K562 (cell line): ENCODE results near the gene UBA3. TPM values are rescaled to one million over a fixed set of nuclear protein-coding genes. Genes with fewer than 3 reads are reported as not detected.

Source experiments
- ATAC-seq: fragments of 200-7000 bp; cut with Tn5 transposase; 3 replicates; pipeline ENCODE4 v1.9.1; 2020; ENCODE audit warnings: moderate library complexity
- BruUV-seq: library from RNA; stranded (reverse); fragments of 400-500 nt; replicated peaks from 2 replicates; lab custom pipeline; 2021; lab: Mats Ljungman, UMichigan
- CTCF ChIA-PET: fragments of 300-600 bp; formaldehyde crosslinking; extraction: SDS; loops from one replicate; lab custom pipeline; 2021; ENCODE audit warnings: low intra/inter-chr PET ratio; lab: Yijun Ruan, JAX
- POLR2A ChIA-PET: fragments of 300-600, 350-650 bp; sonication (Branson Sonifier 250); formaldehyde crosslinking; extraction: SDS; loops from one replicate; lab custom pipeline; 2021; ENCODE audit warnings: antibody characterized with exemption, inconsistent platforms; lab: Yijun Ruan, JAX
- DNase-seq, 4 experiments: peaks; one replicate each; pipeline versions ENCODE4 v3.0.0 to v3.0.0-alpha.2; 2011 to 2018; ENCODE audit warnings: low spot score in 3 of 4, mixed read lengths in 3 of 4; ENCODE audit errors: extremely low read depth in 1 of 4
- FAIRE-seq: peaks from 2 replicates; lab custom pipeline; 2011; peaks lifted over from hg19 to GRCh38; lab: Jason Lieb, UNC
- H2AFZ ChIP-seq: 2 replicates; pipeline ENCODE4 v1.6.0; 2011; ENCODE audit warnings: low read depth, low read length, control low read depth, inconsistent platforms
- H3K27ac ChIP-seq: fragments of 200-600 bp; 3 replicates; pipeline ENCODE4 v1.8.0; 2011; ENCODE audit warnings: low read depth, mild to moderate bottlenecking, control low read depth, inconsistent platforms, low read length, moderate library complexity, mixed read lengths; ENCODE audit errors: extremely low read depth
- H3K27me3 ChIP-seq, 2 experiments: fragments of 300-600 bp in 1 of 2; 2 replicates in 1 of 2; 3 replicates in 1 of 2; pipeline versions ENCODE4 v1.6.0 to v1.8.0; 2011; ENCODE audit warnings: inconsistent platforms in 2 of 2, low read length in 2 of 2, mild to moderate bottlenecking in 1 of 2, mixed read lengths in 1 of 2, moderate library complexity in 1 of 2; ENCODE audit not compliant: control insufficient read depth in 2 of 2, insufficient read depth in 2 of 2
- H3K36me3 ChIP-seq: fragments of 300-600 bp; 3 replicates; pipeline ENCODE4 v1.8.0; 2011; ENCODE audit warnings: mild to moderate bottlenecking, low read length, inconsistent platforms; ENCODE audit not compliant: control insufficient read depth, insufficient read depth
- H3K4me1 ChIP-seq, 2 experiments: fragments of 200-600 bp in 1 of 2; replicated peaks in 1 of 2; 2 replicates in 1 of 2; 3 replicates in 1 of 2; pipeline versions ENCODE4 v1.5.1 to v1.8.0; 2011; ENCODE audit warnings: inconsistent platforms in 2 of 2, low read length in 2 of 2, mild to moderate bottlenecking in 1 of 2, mixed read lengths in 1 of 2, moderate library complexity in 1 of 2; ENCODE audit not compliant: control insufficient read depth in 2 of 2, insufficient read depth in 2 of 2
- H3K4me2 ChIP-seq: 2 replicates; pipeline ENCODE4 v1.6.1; 2011; ENCODE audit warnings: low read length, control low read depth, inconsistent platforms, mixed read lengths; ENCODE audit not compliant: insufficient read depth
- H3K4me3 ChIP-seq: fragments of 200-600 bp; sonication (generic), shearing (Covaris generic); 2 replicates; pipeline ENCODE4 v1.5.1; 2016; ENCODE audit warnings: control low read depth, inconsistent platforms
- H3K79me2 ChIP-seq: fragments of 200-600 bp; 3 replicates; pipeline ENCODE4 v1.8.0; 2011; ENCODE audit warnings: low read length, inconsistent platforms; ENCODE audit not compliant: control insufficient read depth, insufficient read depth
- H3K9ac ChIP-seq, 2 experiments: 2 replicates each; pipeline versions ENCODE4 v1.6.0 to v1.6.1; 2011; ENCODE audit warnings: low read depth in 2 of 2, low read length in 2 of 2, control low read depth in 1 of 2, inconsistent platforms in 1 of 2, mild to moderate bottlenecking in 1 of 2, mixed read lengths in 1 of 2; ENCODE audit not compliant: insufficient read depth in 1 of 2
- H3K9me1 ChIP-seq: one replicate; pipeline ENCODE4 v1.6.0; 2011; ENCODE audit warnings: inconsistent platforms, mild to moderate bottlenecking, low read length, moderate library complexity; ENCODE audit not compliant: control insufficient read depth, insufficient read depth
- H3K9me3 ChIP-seq: replicated peaks from 2 replicates; pipeline ENCODE4 v1.5.1; 2011; ENCODE audit warnings: low read depth, low read length, inconsistent platforms; ENCODE audit not compliant: control insufficient read depth, insufficient read depth
- H4K20me1 ChIP-seq: replicated peaks from 2 replicates; pipeline ENCODE4 v1.6.1; 2011; ENCODE audit warnings: low read length, inconsistent platforms, mixed read lengths; ENCODE audit not compliant: control insufficient read depth, insufficient read depth
- C11orf30 ChIP-seq: fragments of 450-650 bp; IDR thresholded peaks from 2 replicates; pipeline ENCODE4 v1.6.1; 2016; ENCODE audit warnings: low read depth, mild to moderate bottlenecking
- EP400 ChIP-seq: fragments of 450-650 bp; IDR thresholded peaks from 2 replicates; pipeline ENCODE4 v1.6.1; 2017; ENCODE audit warnings: antibody characterized with exemption, mild to moderate bottlenecking, moderate library complexity
- HNRNPLL ChIP-seq: fragments of 200-400 bp; formaldehyde crosslinking; IDR thresholded peaks from 2 replicates; pipeline ENCODE4 v1.6.1; 2017; ENCODE audit warnings: low read length, low read depth, mild to moderate bottlenecking; ENCODE audit not compliant: poor library complexity, severe bottlenecking
- MED1 ChIP-seq: sonication (generic); formaldehyde crosslinking; IDR thresholded peaks from 2 replicates; pipeline ENCODE4 v1.8.1; 2023; ENCODE audit warnings: missing genetic modification reagents, borderline replicate concordance
- MYC ChIP-seq, 2 experiments: fragments of 250-450 bp in 1 of 2; sonication (Bioruptor Pico) in 1 of 2; IDR thresholded peaks; 2 replicates each; pipeline versions ENCODE4 v1.5.1 to v1.6.1; 2012 to 2021; ENCODE audit warnings: low read depth in 2 of 2, borderline replicate concordance in 1 of 2, improper control_type of control experiment in 1 of 2, low read length in 1 of 2, mild to moderate bottlenecking in 1 of 2, moderate library complexity in 1 of 2
- PCBP2 ChIP-seq: fragments of 200-400 bp; formaldehyde crosslinking; IDR thresholded peaks from 2 replicates; pipeline ENCODE4 v1.6.1; 2018; ENCODE audit warnings: low read length, low read depth, mild to moderate bottlenecking, moderate library complexity; ENCODE audit not compliant: poor library complexity, severe bottlenecking
- PHB ChIP-seq: fragments of 250-450 bp; sonication (Bioruptor Pico); IDR thresholded peaks from 2 replicates; pipeline ENCODE4 v1.5.0; 2021
- PHF20 ChIP-seq: fragments of 450-650 bp; IDR thresholded peaks from 2 replicates; pipeline ENCODE4 v1.6.1; 2018; ENCODE audit not compliant: partially characterized antibody
- STAG1 ChIP-seq: sonication (generic); formaldehyde crosslinking; IDR thresholded peaks from 2 replicates; pipeline ENCODE4 v1.5.0; 2020; ENCODE audit warnings: missing genetic modification reagents, borderline replicate concordance
- ZNF696 ChIP-seq: fragments of 250-450 bp; sonication (Bioruptor Pico); conservative IDR thresholded peaks from 2 replicates; pipeline ENCODE4 v1.4.0; 2020; ENCODE audit warnings: mild to moderate bottlenecking, moderate library complexity
- ZNF77 ChIP-seq: fragments of 250-450 bp; sonication (Bioruptor Pico); IDR thresholded peaks from 2 replicates; pipeline ENCODE4 v1.5.0; 2020
- WGBS: fragments of 100-300 bp; shearing (Covaris generic); methylation state at CpG from one replicate; pipeline ENCODE4 v1.1.6; 2016; ENCODE audit warnings: low coverage, mixed read lengths; ENCODE audit not compliant: insufficient coverage; ENCODE audit errors: missing lambda C conversion rate; 5-methylcytosine and 5-hydroxymethylcytosine counted together
- in situ Hi-C: fragments of 300-500 bp; cut with MboI; formaldehyde crosslinking; loops from 4 replicates; pipeline ENCODE4 v1.15.0; 2018; ENCODE audit warnings: inconsistent platforms, mixed read lengths
- intact Hi-C: fragments of 100-400 bp; cut with micrococcal nuclease; formaldehyde crosslinking; loops from 2 replicates; pipeline ENCODE4 v1.14.2; 2022
- polyA plus RNA-seq, 8 experiments: library from polyadenylated mRNA; depleted of rRNA in 4 of 8; stranded (reverse) in 5 of 8; unstranded in 3 of 8; fragments of >200 nt; fragmentation: Nextera tagmentation in 2 of 8; fragmentation: Illumina TruSeq in 1 of 8; extraction: Ambion mirVana in 2 of 8; extraction: Trizol in 1 of 8; gene quantifications; 2 replicates each; pipeline versions ENCODE4 v1.2.1 to v1.2.3, GENCODE V29; 2011 to 2014; ENCODE audit warnings: inconsistent platforms in 1 of 8, missing spikeins in 1 of 8
- total RNA-seq, 7 experiments: library from RNA; depleted of rRNA in 6 of 7; stranded (reverse); fragments of >200 nt in 6 of 7; fragmentation: Illumina TruSeq in 2 of 7; extraction: Trizol in 2 of 7; gene quantifications; 2 replicates each; pipeline versions ENCODE4 v1.2.1 to v1.2.3, GENCODE V29; 2011 to 2021; ENCODE audit warnings: low replicate concordance in 1 of 7
- TF ChIP-seq, protein P1 (sequence below): fragments of 250-450 bp; sonication (Bioruptor Pico); IDR thresholded peaks from 2 replicates; pipeline ENCODE4 v1.9.0; 2021; ENCODE audit warnings: mild to moderate bottlenecking, inconsistent platforms
- TF ChIP-seq, protein P2 (sequence below): fragments of 250-450 bp; sonication (Bioruptor Pico); IDR thresholded peaks from 2 replicates; pipeline ENCODE4 v1.6.1; 2021; ENCODE audit warnings: mild to moderate bottlenecking

The UBA3 gene
- total and polyA plus RNA-seq, 9 of the 15 experiments (the other 6 are each of a cell fraction or from before 2014, with no cell fraction given): 23.2 to 80.0 (median 38.6) TPM

DNA sequence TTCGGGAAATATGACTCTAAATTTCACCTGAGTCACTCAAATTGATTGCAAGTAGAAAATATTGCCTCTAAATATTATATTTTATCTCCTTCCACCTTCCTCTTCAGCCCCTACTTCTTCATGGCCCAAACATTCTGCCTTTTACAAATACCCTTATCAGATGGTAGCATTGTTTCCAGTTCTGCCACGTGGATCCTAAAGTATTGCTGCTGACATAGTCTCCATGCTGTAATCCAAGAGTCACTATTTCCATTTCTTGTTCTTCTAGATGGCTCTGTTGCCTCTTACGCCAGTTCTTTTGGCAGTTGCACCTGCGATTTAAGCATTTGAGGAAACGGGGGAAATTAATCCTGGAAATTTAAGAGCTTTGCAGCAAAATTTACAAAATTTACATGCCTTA lies 28.6 kb upstream of the UBA3 start (continued):
- TF ChIP-seq MYC (IDR thresholded peaks at IDR 0.05; ENCODE audit: low read depth, low read length) (peak; percentile 83), MYC (CRISPR knock-in tag; IDR thresholded peaks at IDR 0.05; ENCODE audit: borderline replicate concordance, low read depth) (no peak), PCBP2 (no peak), STAG1 (CRISPR knock-in tag) (no peak), MED1 (CRISPR knock-in tag) (no peak), EP400 (peak; percentile 53), PHB (CRISPR knock-in tag) (no peak), PHF20 (no peak)
- TF ChIP-seq, protein P1, sequence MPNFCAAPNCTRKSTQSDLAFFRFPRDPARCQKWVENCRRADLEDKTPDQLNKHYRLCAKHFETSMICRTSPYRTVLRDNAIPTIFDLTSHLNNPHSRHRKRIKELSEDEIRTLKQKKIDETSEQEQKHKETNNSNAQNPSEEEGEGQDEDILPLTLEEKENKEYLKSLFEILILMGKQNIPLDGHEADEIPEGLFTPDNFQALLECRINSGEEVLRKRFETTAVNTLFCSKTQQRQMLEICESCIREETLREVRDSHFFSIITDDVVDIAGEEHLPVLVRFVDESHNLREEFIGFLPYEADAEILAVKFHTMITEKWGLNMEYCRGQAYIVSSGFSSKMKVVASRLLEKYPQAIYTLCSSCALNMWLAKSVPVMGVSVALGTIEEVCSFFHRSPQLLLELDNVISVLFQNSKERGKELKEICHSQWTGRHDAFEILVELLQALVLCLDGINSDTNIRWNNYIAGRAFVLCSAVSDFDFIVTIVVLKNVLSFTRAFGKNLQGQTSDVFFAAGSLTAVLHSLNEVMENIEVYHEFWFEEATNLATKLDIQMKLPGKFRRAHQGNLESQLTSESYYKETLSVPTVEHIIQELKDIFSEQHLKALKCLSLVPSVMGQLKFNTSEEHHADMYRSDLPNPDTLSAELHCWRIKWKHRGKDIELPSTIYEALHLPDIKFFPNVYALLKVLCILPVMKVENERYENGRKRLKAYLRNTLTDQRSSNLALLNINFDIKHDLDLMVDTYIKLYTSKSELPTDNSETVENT: no peak

DNA sequence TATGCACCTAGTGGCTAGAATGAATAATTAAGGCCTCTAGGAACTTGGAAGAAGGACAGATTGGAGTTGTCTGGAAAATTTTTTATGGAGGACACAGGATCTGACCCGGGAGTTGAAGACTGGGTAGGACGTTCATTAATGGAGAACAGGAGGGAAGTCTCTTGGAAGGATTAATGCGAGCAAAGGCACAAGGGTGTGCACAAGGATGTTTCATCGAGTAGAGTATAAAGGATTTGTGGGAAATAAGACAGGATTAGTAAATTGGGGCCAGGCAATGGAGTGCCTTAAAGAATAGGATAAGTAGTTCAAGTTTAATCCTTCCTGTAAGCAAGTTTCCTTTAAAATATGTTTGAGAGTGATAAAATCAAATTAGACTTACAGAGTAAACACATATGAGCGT lies 27.7 kb upstream of the UBA3 start:
- peaks cover 0 to 15% of the 10 kb centered on the region in 2 experiments; a peak in 3 of 5 replicates for H3K4me1 ChIP-seq
- in situ Hi-C loops: no loop called here
- intact Hi-C loops: no loop called here
- no peak for ATAC-seq
- H3K27ac ChIP-seq: no peak overlapping the region
- no peaks in the 10 kb centered on the region for H3K9me1 ChIP-seq
- H3K27me3 ChIP-seq: no peaks in the 10 kb centered on the region
- no peak for FAIRE-seq
- TF ChIP-seq, protein P2, sequence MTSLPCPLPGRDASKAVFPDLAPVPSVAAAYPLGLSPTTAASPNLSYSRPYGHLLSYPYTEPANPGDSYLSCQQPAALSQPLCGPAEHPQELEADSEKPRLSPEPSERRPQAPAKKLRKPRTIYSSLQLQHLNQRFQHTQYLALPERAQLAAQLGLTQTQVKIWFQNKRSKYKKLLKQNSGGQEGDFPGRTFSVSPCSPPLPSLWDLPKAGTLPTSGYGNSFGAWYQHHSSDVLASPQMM (CRISPR knock-in tag): no peak
- TF ChIP-seq HNRNPLL (no peak), ZNF77 (CRISPR knock-in tag) (no peak), ZNF696 (CRISPR knock-in tag) (no peak), C11orf30 (no peak)
- no peaks in the 10 kb centered on the region for H4K20me1 ChIP-seq
- no peak overlapping the region for H2AFZ ChIP-seq
- no peaks in the 10 kb centered on the region for H3K79me2 ChIP-seq
- peaks cover 9% of the 10 kb centered on the region; the same call in 1 of the 3 replicates for H3K36me3 ChIP-seq
- no peak for DNase-seq
- H3K9me3 ChIP-seq: no peaks in the 10 kb centered on the region
- WGBS: 60% methylated on average over 5 of the region's 5 CpGs
- no peak overlapping the region for H3K4me2 ChIP-seq
- CTCF ChIA-PET: no interaction called here
- no peak overlapping the region for H3K4me3 ChIP-seq
- no peak overlapping the region for H3K9ac ChIP-seq
- no TSS peak for BruUV-seq
- POLR2A ChIA-PET: interaction anchor here (1.4 kb wide), 1 partner anchor 16 kb away, joined by 3 read pairs; no protein-coding TSS in a partner anchor
